Measurements from ENCODE around the gene GFRA1. TPM values are rescaled to one million over a fixed set of nuclear protein-coding genes. Genes with fewer than 3 reads are reported as not detected.

GFRA1 gene
- polyA plus RNA-seq, 3 donors, result not detected

DNA sequence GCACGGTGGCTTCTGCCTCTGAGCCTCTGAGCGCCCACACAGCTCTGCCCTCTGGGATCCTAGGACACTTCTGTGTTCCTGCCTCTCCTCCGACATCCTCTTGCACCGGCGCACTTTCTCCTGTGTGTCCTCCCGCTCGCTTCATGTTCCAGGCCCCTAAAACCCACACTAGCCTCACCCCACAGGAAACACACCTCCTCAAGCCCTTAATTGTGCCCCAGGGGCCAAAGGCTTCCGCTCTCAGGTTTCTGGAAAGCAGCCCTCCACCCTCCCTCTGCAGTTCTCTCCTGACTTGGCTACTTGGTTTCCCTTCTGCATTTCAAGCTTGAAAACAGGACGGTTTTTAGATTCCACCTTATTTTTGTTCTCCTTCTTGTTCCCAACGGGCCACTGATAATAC is 7.3 kb downstream of the GFRA1 start:
- Mint-ChIP-seq H3K27ac (no peak overlapping the region), H3K4me3 (no peak overlapping the region), H3K36me3 (no peaks in the 10 kb centered on the region), H3K27me3 (ENCODE audit: low read depth in 3 of 3) (peaks cover 20 to 34% (median 34%) of the 10 kb centered on the region in 3 donors), H3K9me3 (peaks cover 0 to 1% (median 0%) of the 10 kb centered on the region in 7 donors), H3K4me1 (no peaks in the 10 kb centered on the region)
- 27% methylated on average over 8 of the region's 10 CpGs for WGBS (ENCODE audit: insufficient coverage)
- DNase-seq, result no peak
- Histone ChIP-seq H3K27ac (ENCODE audit: low read depth in 1 of 2, low read length in 2 of 2) (no peak overlapping the region), H3K9ac (ENCODE audit: insufficient read depth, low read length, poor library complexity, severe bottlenecking) (no peak overlapping the region), H4K20me1 (ENCODE audit: insufficient read depth, low read length) (no peaks in the 10 kb centered on the region), H3K4me3 (replicated peaks in 1 of 3; ENCODE audit: low read depth in 2 of 3, low read length in 3 of 3) (no peak overlapping the region), H2AFZ (ENCODE audit: insufficient read depth, low read depth, low read length, poor library complexity, severe bottlenecking) (no peak overlapping the region), H3K27me3 (ENCODE audit: control insufficient read depth in 2 of 2, insufficient read depth in 2 of 2, low read length in 2 of 2) (peaks cover 20 to 32% of the 10 kb centered on the region in 2 donors), H3K79me2 (ENCODE audit: insufficient read depth, low read length) (no peaks in the 10 kb centered on the region), H3K36me3 (replicated peaks in 1 of 2; ENCODE audit: control insufficient read depth in 1 of 2, insufficient read depth in 2 of 2, low read length in 2 of 2) (no peaks in the 10 kb centered on the region), H3K4me1 (ENCODE audit: control insufficient read depth in 1 of 2, insufficient read depth in 2 of 2, low read length in 2 of 2) (no peaks in the 10 kb centered on the region), H3K4me2 (replicated peaks; ENCODE audit: extremely low read depth, low read length, poor library complexity, severe bottlenecking) (no peak overlapping the region), H3K9me3 (replicated peaks in 1 of 2; ENCODE audit: control insufficient read depth in 1 of 2, insufficient read depth in 1 of 2, low read length in 2 of 2) (no peaks in the 10 kb centered on the region)
- no peak for TF ChIP-seq CTCF (IDR thresholded peaks at IDR 0.05)
- intact Hi-C loops (cut with micrococcal nuclease), result no loop called here

DNA sequence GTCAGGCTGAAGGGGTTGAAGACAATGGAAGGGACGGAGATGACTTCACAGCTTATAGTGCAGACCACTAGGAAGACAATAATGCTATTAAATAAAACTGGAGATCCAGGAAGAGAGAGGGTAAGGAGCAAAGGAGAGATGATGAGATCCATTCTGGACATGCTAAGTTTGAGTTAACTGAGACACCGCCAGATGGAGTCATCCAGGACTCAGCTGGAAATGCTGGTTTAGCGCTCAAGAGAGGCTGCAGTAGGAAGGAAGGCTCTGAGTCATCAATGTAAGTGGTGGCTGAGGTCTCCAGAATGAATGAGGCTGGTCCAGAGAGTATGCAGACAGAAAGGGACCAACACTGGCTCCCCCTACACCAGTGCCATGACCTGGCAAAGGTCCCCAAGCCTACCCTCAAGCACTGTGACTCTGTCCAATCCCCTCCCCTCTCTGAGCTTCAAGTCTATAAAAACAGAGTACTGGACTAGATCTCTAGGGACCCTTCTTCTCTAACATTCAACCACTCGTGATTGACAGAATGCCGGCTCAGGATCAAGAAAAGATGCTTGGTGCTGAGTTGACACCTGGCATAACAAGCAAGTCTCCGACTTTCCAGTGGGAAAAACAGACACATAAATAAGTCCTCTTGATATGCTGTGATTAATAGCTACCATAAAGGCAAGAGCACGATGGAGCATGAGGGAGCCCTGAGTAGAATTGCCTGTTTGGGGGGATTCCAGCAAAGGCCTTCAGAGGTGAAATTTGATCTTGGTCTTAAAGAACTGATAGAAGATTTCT is 8.9 kb downstream of the GFRA1 start:
- no peak overlapping the region for H3K27ac Mint-ChIP-seq
- H3K9me3 Mint-ChIP-seq, result no peaks in the 10 kb centered on the region
- Histone ChIP-seq H4K20me1 (ENCODE audit: insufficient read depth, low read length) (no peaks in the 10 kb centered on the region), H3K27ac (ENCODE audit: low read depth in 1 of 2, low read length in 2 of 2) (no peak overlapping the region), H2AFZ (ENCODE audit: insufficient read depth, low read depth, low read length, poor library complexity, severe bottlenecking) (no peak overlapping the region), H3K79me2 (ENCODE audit: insufficient read depth, low read length) (no peaks in the 10 kb centered on the region), H3K4me1 (ENCODE audit: control insufficient read depth in 1 of 2, insufficient read depth in 2 of 2, low read length in 2 of 2) (no peaks in the 10 kb centered on the region), H3K27me3 (ENCODE audit: control insufficient read depth in 2 of 2, insufficient read depth in 2 of 2, low read length in 2 of 2) (peaks cover 12 to 16% of the 10 kb centered on the region in 2 donors), H3K9ac (ENCODE audit: insufficient read depth, low read length, poor library complexity, severe bottlenecking) (no peak overlapping the region), H3K9me3 (replicated peaks in 1 of 2; ENCODE audit: control insufficient read depth in 1 of 2, insufficient read depth in 1 of 2, low read length in 2 of 2) (no peaks in the 10 kb centered on the region), H3K36me3 (replicated peaks in 1 of 2; ENCODE audit: control insufficient read depth in 1 of 2, insufficient read depth in 2 of 2, low read length in 2 of 2) (no peaks in the 10 kb centered on the region), H3K4me3 (replicated peaks in 1 of 3; ENCODE audit: low read depth in 2 of 3, low read length in 3 of 3) (no peak overlapping the region), H3K4me2 (replicated peaks; ENCODE audit: extremely low read depth, low read length, poor library complexity, severe bottlenecking) (no peak overlapping the region)
- H3K27me3 Mint-ChIP-seq (ENCODE audit: low read depth in 3 of 3), result peaks cover 4 to 20% (median 19%) of the 10 kb centered on the region in 3 donors
- no peak overlapping the region for H3K4me3 Mint-ChIP-seq
- H3K36me3 Mint-ChIP-seq, result no peaks in the 10 kb centered on the region
- 81% methylated on average over 5 of the region's 7 CpGs for WGBS (ENCODE audit: insufficient coverage)
- intact Hi-C loops (cut with micrococcal nuclease), result no loop called here
- no peaks in the 10 kb centered on the region for H3K4me1 Mint-ChIP-seq
- no peak for TF ChIP-seq CTCF (IDR thresholded peaks at IDR 0.05)
- DNase-seq, result no peak

All from CD14-positive monocyte (primary cell).